HL-60 (cell line): Measurements from ENCODE around the gene FOXO1.

Experiments
- CTCF ChIP-seq: IDR thresholded peaks from one replicate; pipeline ENCODE4 v1.5.1; 2011; ENCODE audit warnings: low read length, control low read depth, inconsistent platforms; ENCODE audit not compliant: insufficient read depth
- POLR2AphosphoS5 ChIP-seq: IDR thresholded peaks from 2 replicates; pipeline ENCODE4 v1.6.1; 2012; ENCODE audit warnings: low read depth
- REST ChIP-seq: IDR thresholded peaks from 2 replicates; pipeline ENCODE4 v1.6.1; 2012; ENCODE audit warnings: low read depth; ENCODE audit not compliant: insufficient replicate concordance

- TF ChIP-seq REST (no peak), CTCF (no peak), POLR2AphosphoS5 (no peak)
Observed at GRCh38 chr13:40688781-40689180, 22.3 kb upstream of the FOXO1 start.
